ENCODE data around the gene MFSD11.
"Not testable (repeated sequence)": the region's sequence is repeated elsewhere in the genome, so short reads cannot be mapped to it uniquely, and the experiment has no call there.

MFSD11 gene

GRCh38 chr17:76709077-76709950 lies 28.6 kb upstream of the MFSD11 start:
- Histone ChIP-seq H3K9me3 (ENCODE audit: control insufficient read depth, low read length) (no peaks in the 10 kb centered on the region), H3K27ac (ENCODE audit: insufficient read depth, low read depth, low read length, poor library complexity, severe bottlenecking) (peak overlapping the region; percentile 48), H3K36me3 (ENCODE audit: control insufficient read depth, insufficient read depth, low read length) (no peaks in the 10 kb centered on the region), H3K4me1 (ENCODE audit: control insufficient read depth, insufficient read depth, low read length) (peaks cover 26% of the 10 kb centered on the region), H3K4me3 (ENCODE audit: insufficient read depth, low read depth, low read length) (peak overlapping the region; percentile 50), H3K27me3 (ENCODE audit: control insufficient read depth, insufficient read depth, low read length, poor library complexity, severe bottlenecking) (peaks cover 30% of the 10 kb centered on the region)
- WGBS, 2 experiments: 13 to 14% methylated on average over 29 of the region's 29 CpGs

DNA sequence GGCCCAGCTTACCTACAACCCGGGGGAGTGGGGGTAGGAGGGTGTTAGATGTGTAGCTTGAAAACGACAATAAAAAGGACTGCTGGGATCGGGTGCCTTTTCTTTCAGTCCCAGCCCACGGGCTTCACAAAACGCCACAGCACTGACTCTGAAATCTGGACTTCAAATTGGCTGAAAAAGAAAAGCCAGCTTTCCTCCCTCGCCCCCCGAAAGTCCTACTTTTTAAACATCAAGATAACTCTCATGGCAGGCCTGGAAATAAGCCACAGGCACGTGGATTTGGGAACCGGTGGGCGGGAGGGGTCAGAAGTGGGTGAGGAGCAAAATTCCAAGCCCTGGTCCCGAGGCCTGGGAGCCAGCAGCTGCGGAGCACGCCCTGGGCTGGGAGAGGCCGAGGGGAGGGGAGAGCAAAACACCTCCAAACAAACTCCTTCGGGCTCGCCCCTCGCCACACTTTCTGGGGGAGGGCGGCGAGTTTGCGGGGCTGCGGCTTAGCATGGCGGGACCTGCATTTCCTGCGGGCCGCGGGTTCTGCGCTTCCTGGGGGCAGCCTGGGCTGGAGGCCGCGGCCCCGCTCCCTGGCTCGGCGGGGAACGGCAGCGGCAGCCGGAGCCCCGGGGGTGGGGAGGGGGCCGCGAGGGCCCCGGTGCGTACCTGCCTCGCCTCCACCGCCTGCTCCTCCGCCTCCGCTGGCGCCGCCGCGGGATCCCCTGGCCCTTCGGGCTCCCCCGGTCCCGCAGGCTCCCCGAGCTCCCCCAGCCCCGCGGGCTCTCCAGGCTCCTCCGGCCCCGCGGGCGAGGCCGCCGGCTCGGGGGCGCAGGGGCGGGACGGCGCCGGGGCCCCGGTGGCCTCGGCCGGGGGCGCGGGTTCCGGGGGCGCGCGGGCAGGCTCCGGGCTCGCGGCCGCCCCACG lies 27.7 kb upstream of the MFSD11 start:
- H3K36me3 ChIP-seq (ENCODE audit: control insufficient read depth, insufficient read depth, low read length); H3K27ac ChIP-seq (ENCODE audit: insufficient read depth, low read depth, low read length, poor library complexity, severe bottlenecking); H3K9me3 ChIP-seq (ENCODE audit: control insufficient read depth, low read length): not testable (repeated sequence)
- WGBS, 2 experiments: 2 to 3% methylated on average over 40 to 42 of the region's 79 CpGs
- Histone ChIP-seq H3K4me3 (ENCODE audit: insufficient read depth, low read depth, low read length) (peak overlapping the region; percentile 50), H3K4me1 (ENCODE audit: control insufficient read depth, insufficient read depth, low read length) (peaks cover 26% of the 10 kb centered on the region), H3K27me3 (ENCODE audit: control insufficient read depth, insufficient read depth, low read length, poor library complexity, severe bottlenecking) (peaks cover 30% of the 10 kb centered on the region)

GRCh38 chr17:76710863-76711611 lies 26.9 kb upstream of the MFSD11 start, which contains the start of gene MXRA7:
Gene MXRA7 (minus strand): TSS chr17:76710965. CDS start chr17:76710946, 19 bp downstream.
- Histone ChIP-seq H3K27ac (ENCODE audit: insufficient read depth, low read depth, low read length, poor library complexity, severe bottlenecking) (no peak within 1 kb of the TSS), H3K36me3 (ENCODE audit: control insufficient read depth, insufficient read depth, low read length) (no peaks in the 10 kb centered on the region), H3K4me1 (ENCODE audit: control insufficient read depth, insufficient read depth, low read length) (peaks cover 26% of the 10 kb centered on the region), H3K4me3 (ENCODE audit: insufficient read depth, low read depth, low read length) (peak within 1 kb of the TSS; percentile 50), H3K9me3 (ENCODE audit: control insufficient read depth, low read length) (no peaks in the 10 kb centered on the region), H3K27me3 (ENCODE audit: control insufficient read depth, insufficient read depth, low read length, poor library complexity, severe bottlenecking) (peaks cover 30% of the 10 kb centered on the region)
- WGBS, 2 experiments: 6 to 8% methylated on average over 55 to 56 of the region's 56 CpGs

GRCh38 chr17:76712321-76712720 lies 25.6 kb upstream of the MFSD11 start:
- not testable (repeated sequence) for H3K27ac ChIP-seq (ENCODE audit: insufficient read depth, low read depth, low read length, poor library complexity, severe bottlenecking); H3K36me3 ChIP-seq (ENCODE audit: control insufficient read depth, insufficient read depth, low read length); H3K4me3 ChIP-seq (ENCODE audit: insufficient read depth, low read depth, low read length); H3K9me3 ChIP-seq (ENCODE audit: control insufficient read depth, low read length)
- Histone ChIP-seq H3K27me3 (ENCODE audit: control insufficient read depth, insufficient read depth, low read length, poor library complexity, severe bottlenecking) (peaks cover 30% of the 10 kb centered on the region), H3K4me1 (ENCODE audit: control insufficient read depth, insufficient read depth, low read length) (peaks cover 26% of the 10 kb centered on the region)
- WGBS, 2 experiments: 87 to 94% methylated on average over 7 of the region's 7 CpGs

- Histone ChIP-seq H3K9me3 (ENCODE audit: control insufficient read depth, low read length) (no peaks in the 10 kb centered on the region), H3K27me3 (ENCODE audit: control insufficient read depth, insufficient read depth, low read length, poor library complexity, severe bottlenecking) (peaks cover 20% of the 10 kb centered on the region), H3K36me3 (ENCODE audit: control insufficient read depth, insufficient read depth, low read length) (peaks cover 15% of the 10 kb centered on the region), H3K4me3 (ENCODE audit: insufficient read depth, low read depth, low read length) (no peak overlapping the region), H3K4me1 (ENCODE audit: control insufficient read depth, insufficient read depth, low read length) (peaks cover 18% of the 10 kb centered on the region), H3K27ac (ENCODE audit: insufficient read depth, low read depth, low read length, poor library complexity, severe bottlenecking) (no peak overlapping the region)
- 95 to 96% methylated on average over 7 of the region's 7 CpGs for WGBS, 2 experiments
Observed at GRCh38 chr17:76713765-76714164, 24.2 kb upstream of the MFSD11 start.

DNA sequence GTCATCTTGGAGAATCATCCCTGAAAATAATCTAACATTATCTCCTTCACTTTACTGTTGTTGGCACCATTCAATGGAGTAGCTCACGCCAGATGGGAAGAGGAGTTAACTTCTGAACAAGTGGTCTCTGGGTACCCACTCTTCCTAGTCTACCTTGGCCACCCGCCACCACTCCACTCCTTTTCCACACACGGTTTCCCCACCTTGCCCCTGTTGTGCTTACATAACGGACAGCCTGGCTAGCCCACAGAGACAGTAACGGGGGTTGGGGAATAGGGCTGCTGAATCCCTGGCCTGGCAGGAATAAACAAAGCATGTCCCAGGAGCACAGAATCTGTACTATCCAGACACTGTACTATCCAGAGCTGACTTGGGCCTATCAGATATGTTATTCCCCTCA lies 23.6 kb upstream of the MFSD11 start:
- Histone ChIP-seq H3K4me3 (ENCODE audit: insufficient read depth, low read depth, low read length) (no peak overlapping the region), H3K27me3 (ENCODE audit: control insufficient read depth, insufficient read depth, low read length, poor library complexity, severe bottlenecking) (peaks cover 14% of the 10 kb centered on the region), H3K4me1 (ENCODE audit: control insufficient read depth, insufficient read depth, low read length) (peaks cover 13% of the 10 kb centered on the region), H3K36me3 (ENCODE audit: control insufficient read depth, insufficient read depth, low read length) (peaks cover 20% of the 10 kb centered on the region), H3K9me3 (ENCODE audit: control insufficient read depth, low read length) (no peaks in the 10 kb centered on the region), H3K27ac (ENCODE audit: insufficient read depth, low read depth, low read length, poor library complexity, severe bottlenecking) (no peak overlapping the region)
- 89 to 90% methylated on average over 5 of the region's 5 CpGs for WGBS, 2 experiments

- H3K27ac ChIP-seq (ENCODE audit: insufficient read depth, low read depth, low read length, poor library complexity, severe bottlenecking): no peak overlapping the region
- peaks cover 24% of the 10 kb centered on the region for H3K36me3 ChIP-seq (ENCODE audit: control insufficient read depth, insufficient read depth, low read length)
- WGBS, 2 experiments: 38 to 40% methylated on average over 4 of the region's 4 CpGs
- peaks cover 8% of the 10 kb centered on the region for H3K4me1 ChIP-seq (ENCODE audit: control insufficient read depth, insufficient read depth, low read length)
- no peak overlapping the region for H3K4me3 ChIP-seq (ENCODE audit: insufficient read depth, low read depth, low read length)
- no peaks in the 10 kb centered on the region for H3K9me3 ChIP-seq (ENCODE audit: control insufficient read depth, low read length)
- peaks cover 8% of the 10 kb centered on the region for H3K27me3 ChIP-seq (ENCODE audit: control insufficient read depth, insufficient read depth, low read length, poor library complexity, severe bottlenecking)
Observed at GRCh38 chr17:76714822-76715495, 23.0 kb upstream of the MFSD11 start.

DNA sequence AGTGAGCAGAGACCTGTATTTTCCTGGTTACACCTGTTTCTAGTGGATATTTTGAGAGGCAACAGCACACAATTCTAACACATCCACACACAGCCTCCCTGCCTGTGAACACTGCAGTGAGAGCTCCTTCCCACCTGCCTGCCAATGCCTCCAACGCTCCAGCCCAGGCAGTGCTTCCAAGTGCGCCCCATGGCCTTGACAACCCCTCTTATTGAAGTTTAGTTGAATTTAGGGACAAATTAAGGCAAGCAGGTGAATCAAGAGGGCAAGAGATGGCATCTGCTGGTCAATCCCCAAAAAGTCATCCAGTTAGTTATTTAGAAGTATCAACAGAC lies 22.5 kb upstream of the MFSD11 start:
- Histone ChIP-seq H3K9me3 (ENCODE audit: control insufficient read depth, low read length) (no peaks in the 10 kb centered on the region), H3K4me3 (ENCODE audit: insufficient read depth, low read depth, low read length) (no peak overlapping the region), H3K27me3 (ENCODE audit: control insufficient read depth, insufficient read depth, low read length, poor library complexity, severe bottlenecking) (peaks cover 3% of the 10 kb centered on the region), H3K4me1 (ENCODE audit: control insufficient read depth, insufficient read depth, low read length) (peaks cover 7% of the 10 kb centered on the region), H3K36me3 (ENCODE audit: control insufficient read depth, insufficient read depth, low read length) (peaks cover 29% of the 10 kb centered on the region), H3K27ac (ENCODE audit: insufficient read depth, low read depth, low read length, poor library complexity, severe bottlenecking) (no peak overlapping the region)
- WGBS, 2 experiments: 97 to 100% methylated on average over 2 of the region's 2 CpGs

DNA sequence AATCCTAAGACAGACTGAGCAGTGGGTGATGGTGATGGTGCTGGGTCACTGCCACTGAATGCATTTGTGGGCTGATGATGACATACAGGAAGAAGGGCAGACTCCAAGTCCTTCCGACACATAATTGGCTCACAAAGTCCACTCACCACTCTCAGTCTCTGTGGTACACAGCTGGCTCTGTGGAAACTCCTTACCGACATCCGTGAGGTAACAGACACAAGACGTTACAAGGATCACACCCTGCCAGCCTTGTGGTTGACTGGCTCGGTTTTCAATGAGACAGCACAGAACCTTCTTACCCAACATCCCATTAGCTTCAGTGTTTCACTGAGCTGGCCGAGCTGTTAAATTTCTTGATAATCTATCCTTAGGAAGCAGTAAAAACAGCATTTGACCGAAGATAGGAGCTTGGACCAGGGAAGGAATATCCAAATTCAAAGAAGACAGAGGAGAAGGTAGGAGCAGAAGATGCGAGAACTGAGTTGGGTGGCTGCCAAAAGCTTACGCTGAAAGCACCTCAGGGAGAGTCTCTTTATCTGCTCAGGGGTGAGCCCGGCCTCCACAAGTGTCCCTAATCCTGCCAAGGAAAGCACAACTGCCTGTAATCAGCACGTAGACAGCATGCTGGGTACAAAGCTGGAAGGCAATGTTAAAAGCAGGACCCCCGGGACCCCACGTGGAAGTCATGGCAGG lies 21.6 kb upstream of the MFSD11 start:
- Histone ChIP-seq H3K4me1 (ENCODE audit: control insufficient read depth, insufficient read depth, low read length) (peaks cover 3% of the 10 kb centered on the region), H3K9me3 (ENCODE audit: control insufficient read depth, low read length) (no peaks in the 10 kb centered on the region), H3K36me3 (ENCODE audit: control insufficient read depth, insufficient read depth, low read length) (peaks cover 32% of the 10 kb centered on the region), H3K27ac (ENCODE audit: insufficient read depth, low read depth, low read length, poor library complexity, severe bottlenecking) (no peak overlapping the region), H3K4me3 (ENCODE audit: insufficient read depth, low read depth, low read length) (no peak overlapping the region), H3K27me3 (ENCODE audit: control insufficient read depth, insufficient read depth, low read length, poor library complexity, severe bottlenecking) (peaks cover 3% of the 10 kb centered on the region)
- 95 to 96% methylated on average over 13 of the region's 13 CpGs for WGBS, 2 experiments

Measured in ectodermal cell (in vitro differentiated cells).